ENCODE results near the gene TAS2R41.
"Not testable (repeated sequence)": the region's sequence is repeated elsewhere in the genome, so short reads cannot be mapped to it uniquely, and the experiment has no call there.

Gene TAS2R41

GRCh38 chr7:143514995-143515735 lies 37.5 kb downstream of the TAS2R41 start:
- DNase-seq (ENCODE audit: low read depth in 1 of 2, low spot score in 1 of 2): no peak

- no peak for DNase-seq (ENCODE audit: low read depth in 1 of 2, low spot score in 1 of 2)
These were observed 39.3 kb downstream of the TAS2R41 start for GRCh38 chr7:143516981-143517380.

- DNase-seq (ENCODE audit: low read depth in 1 of 2, low spot score in 1 of 2): no peak
These were observed 40.8 kb downstream of the TAS2R41 start for GRCh38 chr7:143518521-143518920.

- no peak for DNase-seq (ENCODE audit: low read depth in 1 of 2, low spot score in 1 of 2)
These were observed 41.3 kb downstream of the TAS2R41 start for GRCh38 chr7:143518941-143519340.

GRCh38 chr7:143519411-143520131 lies 41.9 kb downstream of the TAS2R41 start:
- no peak for DNase-seq (ENCODE audit: low read depth in 1 of 2, low spot score in 1 of 2)

GRCh38 chr7:143522309-143522916 lies 44.7 kb downstream of the TAS2R41 start:
- not testable (repeated sequence) for DNase-seq (ENCODE audit: low read depth in 1 of 2, low spot score in 1 of 2)

Measured in activated CD4-positive, alpha-beta T cell treated with anti-CD3 and anti-CD28 coated beads, Interleukin-2, amount 50 U/mL, for 24 hours (primary cell).